D721Med (cell line): ENCODE data around the gene EPB41.

Experiments
- DNase-seq: peaks from one replicate; pipeline ENCODE4 v3.0.0; 2011; ENCODE audit warnings: low spot score; ENCODE audit not compliant: insufficient read length
- FAIRE-seq: peaks from 2 replicates; lab custom pipeline; 2011; peaks lifted over from hg19 to GRCh38; lab: Jason Lieb, UNC
- CTCF ChIP-seq: IDR thresholded peaks from 2 replicates; pipeline ENCODE4 v1.5.1; 2012; ENCODE audit warnings: mild to moderate bottlenecking, control low read depth; ENCODE audit not compliant: insufficient read depth; ENCODE audit errors: missing control alignments

The EPB41 gene

GRCh38 chr1:29133861-29134694, 219.7 kb downstream of the EPB41 start:
- no peak for TF ChIP-seq CTCF
- no peak for FAIRE-seq
- DNase-seq = no peak

- no peak for TF ChIP-seq CTCF
- no peak for DNase-seq
- no peak for FAIRE-seq
Observed at GRCh38 chr1:29134695-29135028, 220.3 kb downstream of the EPB41 start.

GRCh38 chr1:29136391-29136915, 222.1 kb downstream of the EPB41 start:
- DNase-seq (no peak), FAIRE-seq (no peak)
- TF ChIP-seq CTCF = no peak

GRCh38 chr1:29142714-29143113, 228.3 kb downstream of the EPB41 start:
- no peak for TF ChIP-seq CTCF
- DNase-seq (no peak), FAIRE-seq (no peak)

GRCh38 chr1:29144178-29144577, 229.8 kb downstream of the EPB41 start:
- FAIRE-seq (no peak), DNase-seq (no peak)
- TF ChIP-seq CTCF = no peak

GRCh38 chr1:29145739-29146437, 231.5 kb downstream of the EPB41 start:
- FAIRE-seq (no peak), DNase-seq (no peak)
- TF ChIP-seq CTCF = no peak
